C4-2B (cell line): ENCODE results near the gene NCAPD2.

Experiments
- ZFX ChIP-seq: fragments of 450-650 bp; IDR thresholded peaks from 2 replicates; pipeline ENCODE4 v1.6.1; 2017
- TF ChIP-seq, protein P1 (sequence below): fragments of 450-650 bp; conservative IDR thresholded peaks from 2 replicates; pipeline ENCODE4 v1.5.1; 2017; ENCODE audit warnings: mild to moderate bottlenecking

DNA sequence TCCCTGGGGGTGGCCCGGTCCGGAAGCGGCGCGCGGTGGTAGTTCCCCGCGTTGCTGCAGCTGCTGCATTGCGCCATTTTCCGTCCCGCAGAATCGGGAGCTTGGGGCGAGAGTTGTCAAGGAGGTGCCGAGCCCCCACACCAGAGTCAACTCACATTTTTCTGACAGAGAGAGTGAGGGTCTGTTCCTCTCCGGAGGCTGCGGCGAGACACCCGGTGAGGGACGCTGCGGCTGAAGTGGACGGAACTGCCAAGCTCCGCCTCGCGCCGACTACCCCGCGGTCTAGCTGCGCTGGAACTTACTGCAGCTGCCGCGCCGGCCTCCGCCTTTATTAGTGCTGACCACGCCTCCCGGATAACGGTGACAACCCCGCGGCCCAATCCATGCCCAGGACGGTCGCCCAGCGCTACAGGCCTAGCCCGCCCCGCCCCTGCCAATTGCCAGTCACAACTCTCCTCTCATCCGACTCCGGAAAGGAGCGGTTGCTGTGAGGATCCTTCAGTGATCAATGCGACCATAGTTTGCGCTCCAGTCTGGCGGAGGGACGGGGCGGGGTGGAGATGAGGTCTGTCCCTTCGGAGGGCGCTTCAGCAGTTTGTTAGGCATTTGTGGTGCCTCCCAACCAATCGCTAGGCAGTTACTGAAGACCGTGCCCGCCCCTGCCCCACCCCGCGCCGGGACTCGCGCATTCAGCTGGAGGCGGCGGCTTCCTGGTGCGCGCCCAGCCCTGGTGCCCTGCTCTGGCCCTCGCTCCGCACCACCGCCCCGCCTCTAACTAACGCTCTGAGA, 23.3 kb upstream of the NCAPD2 start, which contains the start of gene VAMP1:
- TF ChIP-seq, protein P1, sequence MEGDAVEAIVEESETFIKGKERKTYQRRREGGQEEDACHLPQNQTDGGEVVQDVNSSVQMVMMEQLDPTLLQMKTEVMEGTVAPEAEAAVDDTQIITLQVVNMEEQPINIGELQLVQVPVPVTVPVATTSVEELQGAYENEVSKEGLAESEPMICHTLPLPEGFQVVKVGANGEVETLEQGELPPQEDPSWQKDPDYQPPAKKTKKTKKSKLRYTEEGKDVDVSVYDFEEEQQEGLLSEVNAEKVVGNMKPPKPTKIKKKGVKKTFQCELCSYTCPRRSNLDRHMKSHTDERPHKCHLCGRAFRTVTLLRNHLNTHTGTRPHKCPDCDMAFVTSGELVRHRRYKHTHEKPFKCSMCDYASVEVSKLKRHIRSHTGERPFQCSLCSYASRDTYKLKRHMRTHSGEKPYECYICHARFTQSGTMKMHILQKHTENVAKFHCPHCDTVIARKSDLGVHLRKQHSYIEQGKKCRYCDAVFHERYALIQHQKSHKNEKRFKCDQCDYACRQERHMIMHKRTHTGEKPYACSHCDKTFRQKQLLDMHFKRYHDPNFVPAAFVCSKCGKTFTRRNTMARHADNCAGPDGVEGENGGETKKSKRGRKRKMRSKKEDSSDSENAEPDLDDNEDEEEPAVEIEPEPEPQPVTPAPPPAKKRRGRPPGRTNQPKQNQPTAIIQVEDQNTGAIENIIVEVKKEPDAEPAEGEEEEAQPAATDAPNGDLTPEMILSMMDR: no peak
- no peak for TF ChIP-seq ZFX
